Ureter (tissue), 1 donor: Measurements from ENCODE around the gene RBM23. TPM values are rescaled to one million over a fixed set of nuclear protein-coding genes. Genes with fewer than 3 reads are reported as not detected.
"Not testable (repeated sequence)": the region's sequence is repeated elsewhere in the genome, so short reads cannot be mapped to it uniquely, and the experiment has no call there.

Source experiments
- DNase-seq: peaks from one replicate; pipeline ENCODE4 v3.0.0-alpha.2; 2020; ENCODE audit warnings: low spot score
- total RNA-seq: library from RNA; stranded (reverse); gene quantifications from one replicate; pipeline ENCODE4 v1.2.4, GENCODE V29; 2023
- donor health status: DM: yes; HTN: yes; CAD: no.

The RBM23 gene
- total RNA-seq: 84.4 TPM

DNA sequence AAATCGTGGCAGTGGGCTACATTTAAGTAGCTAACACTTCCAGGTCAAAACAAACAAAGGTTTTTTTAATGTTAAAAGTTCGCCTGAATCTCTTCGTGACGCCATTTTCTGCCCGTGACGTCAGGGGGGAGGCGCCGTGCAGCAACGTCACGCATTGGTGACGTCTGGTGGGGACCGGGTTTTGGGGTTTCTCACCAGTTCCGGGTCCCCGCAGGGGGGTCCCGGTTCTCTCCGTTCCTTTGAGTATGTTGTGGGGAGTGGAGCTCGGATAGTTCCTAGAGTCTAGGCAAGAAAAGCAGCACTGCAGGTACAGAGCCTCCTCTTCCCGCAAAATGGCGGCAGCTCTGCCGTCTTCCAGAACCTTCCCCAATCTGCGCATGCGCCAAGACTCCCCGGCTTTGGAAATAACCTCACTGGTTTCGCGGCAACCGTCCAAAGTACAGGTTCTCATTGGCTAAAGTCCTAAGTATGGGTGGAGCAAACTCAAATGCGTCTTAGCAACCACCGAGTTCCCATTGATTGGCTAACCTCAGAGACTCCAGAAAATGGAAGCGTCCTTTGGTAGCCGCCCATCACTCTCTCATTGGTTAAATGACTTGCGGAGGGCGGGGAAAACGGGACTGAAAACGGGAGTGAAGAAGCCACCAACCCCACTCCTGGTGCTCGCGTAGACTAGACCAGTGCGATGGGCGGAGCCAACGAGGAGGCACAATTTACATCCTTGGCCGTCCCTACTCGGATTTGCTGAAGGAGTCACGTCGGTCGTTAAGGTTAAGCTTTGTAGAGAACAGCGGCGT lies at the start of gene RBM23:
Gene RBM23, minus strand, starts transcription at position 346 of the 797 bp plus-strand sequence.
- DNase-seq: peak; percentile 100

DNA sequence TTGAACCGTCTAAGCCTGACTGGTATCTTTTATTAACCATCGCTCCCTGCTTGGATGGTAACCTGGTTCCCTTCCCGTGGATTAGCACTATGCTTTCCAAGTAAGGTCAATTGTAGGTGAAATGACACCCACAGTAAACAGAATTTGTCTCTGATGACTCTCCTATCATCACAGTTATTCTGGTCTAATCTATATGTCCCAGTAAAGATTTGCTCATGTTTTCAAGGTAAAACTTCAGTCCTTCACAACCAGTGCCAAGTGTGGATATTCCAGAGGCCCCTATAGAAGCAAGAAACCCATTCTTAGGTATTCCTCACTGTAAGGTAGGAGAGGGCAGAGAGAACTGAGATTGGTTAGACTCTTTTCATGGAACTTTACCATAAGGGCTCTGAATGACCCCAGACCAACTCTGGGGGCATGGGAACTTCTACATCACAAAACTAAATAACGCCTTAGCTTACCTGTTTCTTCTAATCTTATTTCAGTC lies 47.9 kb upstream of the RBM23 start:
- DNase-seq: no peak

DNA sequence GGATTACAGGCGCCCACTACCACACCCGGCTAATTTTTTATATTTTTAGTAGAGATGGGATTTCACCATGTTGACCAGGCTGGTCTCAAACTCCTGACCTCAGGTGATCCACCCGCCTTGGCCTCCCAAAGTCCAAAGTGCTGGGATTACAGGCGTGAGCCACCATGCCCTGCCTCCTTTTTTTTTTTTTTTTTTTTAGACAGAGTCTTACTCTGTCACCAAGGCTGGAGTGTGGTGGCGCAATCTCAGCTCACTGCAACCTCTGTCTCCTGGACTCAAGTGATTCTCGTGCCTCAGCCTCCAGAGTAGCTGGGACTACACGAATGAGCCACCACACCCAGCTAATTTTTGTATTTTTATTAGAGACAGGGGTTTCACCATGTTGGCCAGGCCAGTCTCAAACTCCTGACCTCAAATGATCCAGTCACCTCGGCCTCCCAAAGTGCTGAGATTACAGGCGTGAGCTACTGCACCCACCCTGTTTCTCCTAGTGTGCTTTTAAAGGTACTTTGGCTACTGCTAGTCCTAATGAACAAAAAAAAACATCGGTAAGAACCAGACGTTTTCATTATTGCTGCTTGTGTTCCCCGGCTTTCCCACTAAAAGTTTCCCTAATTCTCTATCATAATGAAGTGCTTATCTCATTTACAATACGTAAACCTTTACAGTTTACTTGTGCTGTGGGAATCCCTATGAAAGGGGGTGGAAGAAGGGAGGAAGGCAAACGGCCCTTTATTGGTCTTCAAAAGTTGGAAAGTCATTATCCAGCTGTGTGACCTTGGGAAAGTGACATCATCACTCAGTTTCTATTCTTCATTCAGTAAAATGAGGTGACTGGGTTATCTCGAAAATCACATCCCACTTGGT lies 47.2 kb upstream of the RBM23 start:
- DNase-seq: not testable (repeated sequence)

DNA sequence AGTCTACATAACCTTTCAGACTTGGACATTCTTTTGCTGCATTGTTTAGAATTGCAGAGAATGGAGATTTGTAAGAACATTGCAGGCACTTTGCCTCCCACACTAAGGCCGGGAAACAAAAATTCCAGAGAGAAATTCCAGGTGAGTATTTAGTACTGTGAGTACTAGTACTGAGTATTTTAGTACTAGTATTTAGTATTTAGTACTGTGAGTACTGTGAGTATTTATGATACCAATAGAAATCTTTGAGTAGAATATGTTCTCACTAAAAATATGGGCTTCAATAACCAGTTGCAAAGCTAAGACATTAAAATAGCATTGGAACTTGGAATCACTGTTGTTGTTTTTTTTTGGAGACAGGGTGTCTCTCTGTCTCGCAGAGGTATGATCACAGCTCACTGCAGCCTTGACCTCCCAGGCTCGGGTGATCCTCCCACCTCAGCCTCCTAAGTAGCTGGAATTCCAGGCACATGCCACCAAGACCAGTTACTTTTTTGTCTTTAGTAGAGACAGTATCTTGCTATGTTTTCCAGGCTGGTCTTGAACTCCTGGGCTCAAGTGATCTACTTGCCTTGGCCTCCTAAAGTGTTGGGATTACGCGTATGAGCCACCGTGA lies 43.2 kb upstream of the RBM23 start:
- no peak for DNase-seq

DNA sequence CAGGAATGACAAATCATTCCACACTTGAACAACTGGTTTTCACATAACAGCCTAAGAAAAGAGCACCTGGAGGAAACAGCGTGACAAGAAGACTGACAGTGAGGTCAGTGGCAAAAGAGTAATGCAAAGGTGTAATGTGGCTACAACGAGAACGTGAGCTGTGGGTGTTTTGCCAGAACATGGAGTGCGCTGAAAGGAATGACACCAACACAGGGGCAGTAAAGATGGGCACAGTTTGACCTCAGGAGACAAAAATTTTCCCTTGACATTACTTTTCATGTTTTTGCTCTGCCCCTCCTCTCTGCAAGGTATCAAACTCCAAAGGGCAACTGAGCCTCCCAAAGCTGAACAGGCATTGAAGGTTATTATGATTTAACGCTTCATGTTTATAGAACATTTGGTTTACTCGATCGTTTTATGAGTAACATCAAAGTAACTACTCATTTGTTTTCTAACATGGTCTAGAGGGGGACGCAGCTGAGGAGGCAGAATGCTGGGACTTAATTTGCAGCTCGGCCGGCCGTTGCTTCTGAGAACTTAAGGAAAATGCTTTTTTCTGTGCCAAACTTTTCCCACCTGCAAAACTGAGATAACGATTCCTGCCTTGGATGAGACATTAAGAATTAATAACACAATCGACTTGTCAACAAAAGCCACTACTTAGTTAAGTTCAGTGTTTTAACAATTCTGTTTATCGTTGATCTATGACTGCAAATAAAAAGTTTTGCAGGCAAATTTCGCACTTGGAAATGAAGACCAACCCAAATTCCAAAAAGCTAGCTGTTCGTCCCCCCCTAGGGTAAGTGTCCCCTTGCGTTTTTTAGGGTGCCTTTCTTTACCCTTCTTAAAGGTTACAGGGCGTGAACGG lies 37.0 kb upstream of the RBM23 start:
- no peak for DNase-seq

DNA sequence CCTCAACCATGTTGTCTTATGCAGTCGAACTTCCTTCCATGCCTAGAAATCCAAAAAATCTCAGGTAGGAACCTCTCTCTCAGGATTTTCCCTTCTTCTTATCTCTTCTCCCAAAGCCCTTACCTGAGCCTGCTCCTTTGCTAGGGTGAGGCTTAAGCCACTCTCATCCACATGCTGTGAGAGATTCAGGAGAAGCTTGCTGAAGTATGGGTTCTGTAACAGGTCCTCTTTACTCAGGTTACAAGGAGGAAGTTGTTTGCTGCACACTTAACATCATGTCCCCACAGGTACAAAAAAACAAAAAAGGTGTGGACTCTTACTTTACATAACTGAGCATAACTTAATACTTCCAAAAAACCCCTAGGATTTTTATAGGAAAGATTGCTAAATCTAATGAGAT lies 33.5 kb upstream of the RBM23 start:
- DNase-seq: no peak

DNA sequence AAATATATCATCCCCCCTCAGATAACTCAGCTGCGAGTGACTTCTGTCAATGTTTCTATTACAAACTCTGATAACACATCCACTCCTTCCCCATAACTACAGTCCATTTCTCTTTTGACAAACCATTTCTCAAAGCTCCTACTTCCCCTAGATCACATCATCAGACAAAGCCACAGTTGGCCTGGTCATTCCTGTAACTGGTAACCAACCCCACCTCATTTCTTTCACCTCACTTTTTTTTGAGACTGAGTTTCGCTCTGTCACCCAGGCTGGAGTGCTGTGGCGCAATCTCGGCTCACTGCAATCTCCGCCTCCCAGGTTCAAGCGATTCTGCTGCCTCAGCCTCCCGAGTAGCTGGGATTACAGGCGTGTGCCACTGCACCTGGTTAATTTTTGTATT lies 32.8 kb upstream of the RBM23 start:
- DNase-seq: not testable (repeated sequence)

DNA sequence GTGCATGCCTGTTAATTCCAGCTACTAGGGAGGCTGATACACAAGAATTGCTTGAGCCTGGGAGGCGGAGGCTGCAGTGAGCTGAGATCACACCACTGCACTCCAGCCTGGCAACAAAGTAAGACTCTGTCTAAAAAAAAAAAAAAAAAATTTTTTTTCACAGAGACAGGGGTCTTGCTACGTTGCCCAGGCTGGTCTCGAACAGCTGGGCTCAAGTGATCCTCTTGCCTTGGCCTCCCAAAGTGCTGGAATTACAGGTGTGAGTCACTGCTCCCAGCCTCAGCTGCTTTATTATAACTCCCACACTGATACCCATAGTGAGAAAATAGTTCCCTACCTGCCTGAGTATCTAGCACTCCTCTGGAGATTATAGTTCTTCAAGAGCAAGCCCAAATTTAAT lies 26.7 kb upstream of the RBM23 start:
- DNase-seq: no peak

DNA sequence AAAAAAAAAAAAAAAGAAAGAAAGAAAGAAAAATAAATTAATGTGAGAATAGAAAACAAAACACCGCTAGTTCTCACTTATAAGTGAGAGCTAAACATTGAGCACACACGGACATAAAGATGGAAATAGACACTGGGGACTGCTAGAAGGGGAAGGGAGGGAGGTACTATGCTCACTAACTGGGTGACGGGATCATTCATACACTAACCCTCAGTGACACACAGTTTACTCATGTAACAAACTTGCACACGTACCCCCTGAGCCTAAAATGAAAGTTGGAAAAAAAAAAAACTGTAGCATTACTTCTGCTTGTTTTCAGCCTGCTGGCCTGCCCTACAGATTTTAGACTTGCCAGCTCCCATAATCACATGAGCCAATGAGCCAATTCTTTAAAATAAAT lies 20.7 kb upstream of the RBM23 start:
- DNase-seq: no peak

DNA sequence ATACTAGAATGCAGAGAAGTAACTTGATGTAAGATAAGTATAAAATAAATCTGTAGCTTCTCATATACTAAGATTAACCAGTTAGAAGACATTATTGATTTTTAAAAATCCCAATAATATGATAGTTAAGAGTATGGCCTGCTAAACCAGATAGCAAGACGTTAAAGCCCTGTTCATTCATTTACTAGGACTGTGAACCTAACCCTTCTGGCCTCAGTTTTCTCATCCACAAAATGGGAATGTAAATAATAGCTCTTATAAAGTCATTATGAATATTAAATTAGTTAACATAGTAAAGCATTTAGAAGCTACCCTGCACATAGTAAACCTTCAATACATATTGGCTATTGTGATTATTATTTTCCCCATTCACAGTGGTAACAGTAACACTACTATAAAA lies 16.2 kb upstream of the RBM23 start:
- no peak for DNase-seq

DNA sequence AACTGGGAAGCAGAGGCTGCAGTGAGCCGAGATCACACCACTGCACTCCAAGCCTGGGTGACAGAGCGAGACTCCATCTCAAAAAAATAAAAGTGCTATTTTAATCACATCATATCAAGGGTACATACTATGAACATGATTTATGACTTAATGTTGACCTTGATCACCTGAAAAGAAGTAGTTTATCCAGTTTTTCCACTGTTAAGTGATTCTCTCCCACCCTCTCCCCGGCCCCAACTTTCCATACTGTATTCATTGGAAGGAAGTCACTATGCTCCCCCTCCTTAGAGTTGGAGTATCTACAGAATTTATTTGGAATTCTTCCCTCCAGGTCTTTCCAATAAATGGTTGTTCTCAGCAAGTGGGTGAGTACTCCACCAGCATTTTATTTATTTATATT lies 13.2 kb upstream of the RBM23 start:
- DNase-seq: no peak

DNA sequence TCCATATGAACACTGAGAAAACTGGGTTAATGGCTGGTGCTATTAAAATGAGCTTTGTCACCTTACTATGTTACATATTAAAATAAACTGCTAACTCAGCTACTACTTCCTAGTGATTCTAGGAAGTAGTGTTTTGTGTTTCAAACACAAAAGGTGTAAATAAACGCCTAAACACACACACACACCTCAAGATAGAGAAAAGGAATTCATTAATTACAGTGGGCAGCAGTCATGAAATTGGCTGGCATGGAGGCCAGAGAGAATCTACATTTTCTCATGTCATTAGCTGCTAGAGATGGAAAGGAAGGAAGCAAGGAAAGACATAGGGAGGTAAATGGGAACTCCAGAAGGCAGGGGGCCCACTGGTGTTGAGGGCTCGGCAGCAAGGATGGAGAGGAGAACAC lies 11.0 kb upstream of the RBM23 start:
- DNase-seq: no peak

DNA sequence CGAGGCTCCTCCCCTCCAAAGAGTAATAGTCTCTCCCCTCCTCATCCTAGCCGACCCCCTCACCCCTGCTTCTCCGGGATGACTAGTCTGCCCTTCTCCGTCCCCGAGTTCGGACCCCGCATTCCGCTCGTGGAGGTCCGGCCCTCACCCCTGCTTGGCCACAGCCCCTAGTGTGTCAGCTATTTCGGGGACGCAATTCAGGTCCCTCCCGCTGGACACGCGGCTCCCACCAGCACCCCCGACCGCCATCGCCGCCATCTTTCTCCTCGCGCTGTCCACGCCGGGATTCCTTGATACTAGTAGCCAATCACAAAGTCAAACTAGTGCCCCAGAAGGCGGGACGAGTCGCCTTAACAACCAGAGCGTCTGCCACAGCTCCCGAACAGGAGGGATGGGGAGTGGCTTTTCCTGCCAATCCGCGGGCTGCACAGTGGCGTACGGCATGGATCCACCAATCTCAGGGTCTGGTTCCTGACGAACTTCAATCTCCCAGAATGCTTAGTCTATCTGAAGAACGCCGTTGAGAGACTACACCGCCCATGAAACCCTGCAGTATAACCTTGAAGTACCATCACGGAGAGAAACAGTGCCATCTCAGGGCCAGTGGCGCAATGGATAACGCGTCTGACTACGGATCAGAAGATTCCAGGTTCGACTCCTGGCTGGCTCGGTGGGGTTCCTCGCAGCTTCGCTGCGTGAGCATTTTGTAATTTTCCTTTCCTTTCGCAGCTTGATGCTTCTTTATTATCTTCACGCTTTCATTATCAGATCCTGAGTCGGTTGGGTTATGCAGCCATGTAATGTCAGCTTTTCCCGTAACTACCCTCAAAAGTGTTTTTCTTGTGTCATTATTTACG lies 10.4 kb upstream of the RBM23 start, which contains the start of gene PRMT5:
Gene PRMT5, minus strand, starts transcription at position 273 of the 857 bp plus-strand sequence. Its CDS starts 15 bp downstream, at position 258.
- peak; percentile 98 for DNase-seq

DNA sequence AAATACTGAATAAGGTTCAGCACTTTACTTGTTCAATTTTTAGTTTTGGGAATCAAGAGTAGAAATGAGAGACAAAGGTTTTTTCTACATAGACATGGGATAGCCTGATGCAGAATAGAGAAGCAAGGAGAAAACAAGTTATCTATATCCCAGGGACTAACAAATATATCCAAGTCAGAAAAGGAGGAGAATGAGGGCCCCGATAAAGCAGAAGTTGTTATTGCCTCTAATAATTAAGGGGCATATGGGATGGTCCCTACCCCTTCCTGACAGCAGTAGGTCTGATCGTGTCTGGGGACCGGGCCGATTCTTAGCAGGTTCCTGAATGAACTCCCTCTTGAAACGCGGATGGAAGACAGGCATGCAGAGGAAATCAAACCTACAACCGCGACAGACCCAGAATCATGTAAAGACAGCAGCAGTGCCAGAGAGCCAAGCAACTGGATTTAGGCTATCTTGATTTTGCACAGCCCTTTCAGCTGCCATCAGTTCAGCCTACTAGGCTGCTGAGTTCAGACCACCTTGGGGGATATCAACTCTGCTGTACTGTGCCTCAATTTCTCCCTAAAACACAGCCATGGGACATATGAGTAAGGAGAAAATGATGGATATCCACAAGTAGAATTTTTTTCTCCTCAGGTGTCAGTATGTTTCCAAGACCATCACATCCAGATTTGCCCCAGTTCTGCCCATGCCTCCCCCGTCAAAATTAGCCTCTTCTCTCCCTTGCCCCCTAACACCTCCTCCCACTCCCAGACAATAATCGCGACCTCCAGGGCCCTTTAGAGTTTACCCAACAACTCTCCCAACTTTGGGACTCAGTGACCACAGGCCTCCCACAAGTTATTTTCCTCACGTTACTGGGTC lies 9.5 kb upstream of the RBM23 start:
- DNase-seq: no peak

DNA sequence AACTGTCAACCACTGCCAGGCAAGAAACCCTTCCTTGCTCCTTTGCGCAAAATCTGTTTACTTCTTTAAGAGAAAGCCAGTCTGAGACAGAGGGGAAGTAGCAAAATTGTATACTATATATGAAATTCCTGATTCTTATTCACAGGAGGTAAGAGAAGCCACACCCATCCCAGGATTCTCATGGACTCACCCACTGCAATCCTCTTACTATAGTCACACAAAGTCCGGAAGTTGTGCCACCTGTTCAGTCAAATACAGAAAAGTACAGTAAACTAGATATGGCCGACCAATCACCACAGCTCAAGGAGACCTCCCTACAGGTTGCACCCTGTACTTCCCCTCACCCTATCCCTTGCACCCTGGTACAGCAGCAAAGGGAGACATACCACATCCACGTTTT lies 7.4 kb upstream of the RBM23 start:
- no peak for DNase-seq

DNA sequence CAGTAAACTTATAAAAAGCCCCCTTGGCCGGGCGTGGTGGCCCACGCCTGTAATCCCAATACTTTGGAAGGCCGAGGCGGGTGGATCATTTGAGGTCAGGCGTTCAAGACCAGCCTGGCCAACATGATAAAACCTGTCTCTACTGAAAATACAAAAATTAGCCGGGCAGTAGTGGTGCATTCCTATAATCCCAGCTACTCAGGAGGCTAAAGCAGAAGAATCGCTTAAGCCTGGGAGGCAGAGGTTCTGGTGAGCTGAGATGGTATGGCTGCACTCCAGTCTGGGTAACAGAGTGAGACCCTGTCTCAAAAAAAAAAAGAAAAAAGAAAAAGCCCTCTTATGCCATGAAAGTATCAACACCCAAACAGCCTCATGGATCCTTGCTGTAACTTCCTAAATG lies 6.6 kb upstream of the RBM23 start:
- DNase-seq: no peak

DNA sequence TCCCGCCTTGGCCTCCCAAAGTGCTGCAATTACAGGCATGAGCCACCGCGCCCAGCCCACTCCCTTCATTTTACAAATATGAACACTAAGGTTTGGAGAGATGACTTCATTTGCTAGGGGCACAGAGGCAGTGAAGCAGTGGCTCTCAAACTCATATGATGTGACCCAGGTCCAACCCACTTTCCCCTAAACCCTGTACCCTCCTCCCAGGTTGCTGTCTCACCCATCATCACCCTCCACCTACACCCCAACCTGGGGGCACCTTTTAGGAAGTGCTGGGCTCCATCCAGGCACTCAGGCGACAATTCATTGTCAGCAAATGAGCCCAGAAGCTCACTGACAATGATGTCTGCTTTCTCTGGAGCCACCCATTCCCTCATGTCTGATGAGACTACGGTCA lies 4.8 kb upstream of the RBM23 start:
- DNase-seq: no peak

DNA sequence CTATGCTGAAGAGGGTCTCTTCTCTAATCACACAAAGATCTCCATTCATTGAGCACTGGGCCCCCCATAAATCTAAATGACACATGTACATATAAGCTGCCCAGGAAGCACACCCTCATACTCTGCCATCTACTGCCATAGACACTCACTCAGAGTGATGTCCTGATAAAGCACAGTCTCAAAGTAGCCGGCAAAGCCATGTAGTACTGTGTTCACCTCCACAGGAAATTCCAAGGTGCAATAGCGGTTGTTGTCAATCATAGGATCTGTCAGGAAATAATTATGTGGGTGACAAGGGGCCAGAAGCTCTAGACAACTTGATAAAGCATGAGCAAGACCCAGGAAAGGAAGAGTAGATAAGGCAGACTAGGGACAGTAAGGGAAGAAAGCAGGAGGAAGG lies 3.3 kb upstream of the RBM23 start:
- no peak for DNase-seq

DNA sequence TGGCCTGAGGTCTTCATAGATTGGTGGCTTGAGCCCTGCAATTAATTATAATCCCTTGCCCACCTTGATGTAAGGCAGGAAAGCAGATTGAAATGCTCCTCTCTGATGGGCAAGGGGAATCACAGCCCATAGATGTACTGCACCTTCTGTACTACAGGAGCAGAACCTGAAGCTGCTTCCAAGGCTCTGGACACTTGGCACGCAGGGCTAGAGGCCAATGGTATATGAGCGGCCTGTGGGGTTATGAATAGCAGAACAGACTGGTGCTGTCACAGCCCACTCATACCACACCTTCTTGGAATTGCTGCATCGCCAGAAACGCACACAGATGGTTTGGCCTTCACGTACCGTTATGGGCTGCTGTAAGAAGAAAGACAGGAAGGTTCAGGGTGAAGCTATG lies 1.7 kb upstream of the RBM23 start:
- no peak for DNase-seq

DNA sequence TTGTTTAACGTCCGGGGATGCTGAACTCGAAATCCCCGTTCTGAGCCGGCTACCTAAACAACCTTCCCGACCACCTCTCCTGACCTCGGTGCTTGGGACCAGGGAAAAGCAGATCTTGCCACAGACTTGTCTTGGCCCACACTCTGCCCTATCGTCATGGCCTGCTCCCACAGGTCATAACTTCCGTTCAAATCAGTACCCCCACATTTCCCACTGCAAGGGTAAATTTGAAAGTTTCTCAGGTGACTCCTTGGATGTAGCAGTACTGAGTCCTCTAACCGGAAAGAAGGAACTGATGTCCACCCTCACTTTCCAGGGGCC lies 612 bp upstream of the RBM23 start:
- no peak for DNase-seq
